ENCODE results near the gene IRF2BP1. TPM values are rescaled to one million over a fixed set of nuclear protein-coding genes. Genes with fewer than 3 reads are reported as not detected.

The IRF2BP1 gene
- polyA plus RNA-seq, 2 of the 4 experiments (the other 2 are of a cell fraction) = 10.9 to 23.1 TPM

DNA sequence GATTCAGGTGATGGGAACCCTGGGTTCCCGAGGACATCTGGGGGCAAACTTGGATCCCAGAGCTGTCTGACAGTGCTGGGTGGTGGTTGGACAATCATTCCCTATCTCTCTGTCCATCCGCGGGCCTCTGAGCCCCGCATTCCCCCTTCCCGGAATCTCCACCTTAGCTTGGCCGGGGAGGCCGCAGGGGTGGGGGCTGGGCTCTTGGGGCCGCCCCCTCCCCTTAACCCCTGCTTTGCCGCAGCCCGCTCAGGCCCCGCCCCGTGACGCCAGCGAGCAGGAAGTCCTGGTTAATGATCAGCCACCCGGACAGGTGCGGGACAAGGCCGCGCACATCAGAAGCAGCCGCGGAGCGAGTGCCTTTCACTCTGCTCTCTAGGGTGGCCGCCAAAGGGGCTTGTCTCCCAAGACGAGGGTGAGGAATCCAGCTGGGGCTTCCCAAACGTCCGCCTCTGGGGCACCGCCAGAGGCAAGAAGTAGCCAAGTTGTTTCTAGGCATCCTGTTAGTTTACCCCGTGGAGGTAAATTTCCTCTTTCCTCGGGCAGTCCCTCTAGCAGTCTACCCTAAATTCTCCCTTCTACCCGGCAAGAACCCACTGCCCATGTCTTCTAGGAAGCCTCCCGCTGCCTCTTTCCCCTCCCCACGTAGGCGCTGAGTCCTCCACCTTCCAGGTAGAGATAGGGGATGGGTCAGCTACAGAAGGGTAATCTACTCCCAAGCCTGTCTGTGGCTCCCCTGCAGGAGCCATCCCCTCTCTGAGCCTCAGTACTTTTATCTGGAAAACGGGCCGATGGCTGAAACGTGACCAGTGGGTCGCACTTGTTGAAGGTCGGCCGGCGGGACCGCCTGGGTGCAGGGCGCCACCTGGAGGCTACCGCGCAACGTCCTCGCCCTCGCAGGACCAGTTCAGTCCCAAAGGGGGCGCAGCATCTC, 3.0 kb downstream of the IRF2BP1 start (continued):
- TF ChIP-seq, protein P1, sequence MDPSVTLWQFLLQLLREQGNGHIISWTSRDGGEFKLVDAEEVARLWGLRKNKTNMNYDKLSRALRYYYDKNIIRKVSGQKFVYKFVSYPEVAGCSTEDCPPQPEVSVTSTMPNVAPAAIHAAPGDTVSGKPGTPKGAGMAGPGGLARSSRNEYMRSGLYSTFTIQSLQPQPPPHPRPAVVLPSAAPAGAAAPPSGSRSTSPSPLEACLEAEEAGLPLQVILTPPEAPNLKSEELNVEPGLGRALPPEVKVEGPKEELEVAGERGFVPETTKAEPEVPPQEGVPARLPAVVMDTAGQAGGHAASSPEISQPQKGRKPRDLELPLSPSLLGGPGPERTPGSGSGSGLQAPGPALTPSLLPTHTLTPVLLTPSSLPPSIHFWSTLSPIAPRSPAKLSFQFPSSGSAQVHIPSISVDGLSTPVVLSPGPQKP (IDR thresholded peaks at IDR 0.05; ENCODE audit: low read depth, low read length) = no peak
- TF ChIP-seq HDAC2 (IDR thresholded peaks at IDR 0.05) = peak; percentile 95
- TF ChIP-seq JUN (IDR thresholded peaks at IDR 0.05) = peak; percentile 71 to 89
- TF ChIP-seq NPAS2 (CRISPR knock-in tag; IDR thresholded peaks at IDR 0.05; ENCODE audit: borderline replicate concordance) = peak; percentile 94
- no peak for TF ChIP-seq CBX8 (IDR thresholded peaks at IDR 0.05)
- TF ChIP-seq RNF2 (IDR thresholded peaks at IDR 0.05; ENCODE audit: borderline replicate concordance, low read depth) = no peak
- TF ChIP-seq HOXB5 (CRISPR knock-in tag; IDR thresholded peaks at IDR 0.05) = peak; percentile 78; the same call in 1 of the 2 replicates
- no peak for TF ChIP-seq POLR2AphosphoS2 (conservative IDR thresholded peaks at IDR 0.05; ENCODE audit: low read length)
- no peak for TF ChIP-seq EHMT2 (IDR thresholded peaks at IDR 0.05; ENCODE audit: low read depth)
- no peak; a peak in 1 of 5 replicates for TF ChIP-seq EP300 (IDR thresholded peaks at IDR 0.05)
- TF ChIP-seq, protein P2, sequence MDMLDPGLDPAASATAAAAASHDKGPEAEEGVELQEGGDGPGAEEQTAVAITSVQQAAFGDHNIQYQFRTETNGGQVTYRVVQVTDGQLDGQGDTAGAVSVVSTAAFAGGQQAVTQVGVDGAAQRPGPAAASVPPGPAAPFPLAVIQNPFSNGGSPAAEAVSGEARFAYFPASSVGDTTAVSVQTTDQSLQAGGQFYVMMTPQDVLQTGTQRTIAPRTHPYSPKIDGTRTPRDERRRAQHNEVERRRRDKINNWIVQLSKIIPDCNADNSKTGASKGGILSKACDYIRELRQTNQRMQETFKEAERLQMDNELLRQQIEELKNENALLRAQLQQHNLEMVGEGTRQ (IDR thresholded peaks at IDR 0.05) = no peak
- TF ChIP-seq, protein P3, sequence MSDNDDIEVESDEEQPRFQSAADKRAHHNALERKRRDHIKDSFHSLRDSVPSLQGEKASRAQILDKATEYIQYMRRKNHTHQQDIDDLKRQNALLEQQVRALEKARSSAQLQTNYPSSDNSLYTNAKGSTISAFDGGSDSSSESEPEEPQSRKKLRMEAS (IDR thresholded peaks at IDR 0.05) = peak; percentile 90
- TF ChIP-seq SREBF2 (IDR thresholded peaks at IDR 0.05) = no peak
- peak; percentile 42; the same call in 1 of the 2 replicates for TF ChIP-seq PHF8 (IDR thresholded peaks at IDR 0.05; ENCODE audit: borderline replicate concordance, low read depth)
- no peak for TF ChIP-seq HEYL (CRISPR knock-in tag; IDR thresholded peaks at IDR 0.05)
- TF ChIP-seq FOSB (CRISPR knock-in tag; IDR thresholded peaks at IDR 0.05) = peak; percentile 82; the same call in 1 of the 2 replicates
- TF ChIP-seq TFCP2L1 (CRISPR knock-in tag; IDR thresholded peaks at IDR 0.05) = peak; percentile 92
- peak; percentile 61 for TF ChIP-seq POLR2A (IDR thresholded peaks at IDR 0.05; ENCODE audit: low read length)
- TF ChIP-seq, protein P4, sequence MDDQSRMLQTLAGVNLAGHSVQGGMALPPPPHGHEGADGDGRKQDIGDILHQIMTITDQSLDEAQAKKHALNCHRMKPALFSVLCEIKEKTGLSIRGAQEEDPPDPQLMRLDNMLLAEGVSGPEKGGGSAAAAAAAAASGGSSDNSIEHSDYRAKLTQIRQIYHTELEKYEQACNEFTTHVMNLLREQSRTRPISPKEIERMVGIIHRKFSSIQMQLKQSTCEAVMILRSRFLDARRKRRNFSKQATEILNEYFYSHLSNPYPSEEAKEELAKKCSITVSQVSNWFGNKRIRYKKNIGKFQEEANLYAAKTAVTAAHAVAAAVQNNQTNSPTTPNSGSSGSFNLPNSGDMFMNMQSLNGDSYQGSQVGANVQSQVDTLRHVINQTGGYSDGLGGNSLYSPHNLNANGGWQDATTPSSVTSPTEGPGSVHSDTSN (IDR thresholded peaks at IDR 0.05) = peak; percentile 61
- peak; percentile 98 for TF ChIP-seq CHD4 (IDR thresholded peaks at IDR 0.05; ENCODE audit: borderline replicate concordance)
- TF ChIP-seq, protein P5, sequence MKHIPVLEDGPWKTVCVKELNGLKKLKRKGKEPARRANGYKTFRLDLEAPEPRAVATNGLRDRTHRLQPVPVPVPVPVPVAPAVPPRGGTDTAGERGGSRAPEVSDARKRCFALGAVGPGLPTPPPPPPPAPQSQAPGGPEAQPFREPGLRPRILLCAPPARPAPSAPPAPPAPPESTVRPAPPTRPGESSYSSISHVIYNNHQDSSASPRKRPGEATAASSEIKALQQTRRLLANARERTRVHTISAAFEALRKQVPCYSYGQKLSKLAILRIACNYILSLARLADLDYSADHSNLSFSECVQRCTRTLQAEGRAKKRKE (CRISPR knock-in tag; IDR thresholded peaks at IDR 0.05; ENCODE audit: low read depth) = peak; percentile 86; the same call in 1 of the 2 replicates
- TF ChIP-seq EHF (CRISPR knock-in tag; IDR thresholded peaks at IDR 0.05) = 0 out of 2 replicates have a peak, but pooled peaks have one; percentile 58
- peak; percentile 30; the same call in 1 of the 2 replicates for TF ChIP-seq GATA3 (IDR thresholded peaks at IDR 0.05; ENCODE audit: borderline replicate concordance)
- TF ChIP-seq JUNB (IDR thresholded peaks at IDR 0.05) = no peak
- peak; percentile 93 for TF ChIP-seq ESRRA (IDR thresholded peaks at IDR 0.05; ENCODE audit: borderline replicate concordance, low read length)
- TF ChIP-seq RARB (CRISPR knock-in tag; IDR thresholded peaks at IDR 0.05) = no peak
- TF ChIP-seq SMC3 (IDR thresholded peaks at IDR 0.05) = peak; percentile 98
- no peak for TF ChIP-seq KDM5A (IDR thresholded peaks at IDR 0.05)
- TF ChIP-seq TP53 (CRISPR knock-in tag; IDR thresholded peaks at IDR 0.05) = peak; percentile 50; the same call in 1 of the 2 replicates
- TF ChIP-seq, protein P6, sequence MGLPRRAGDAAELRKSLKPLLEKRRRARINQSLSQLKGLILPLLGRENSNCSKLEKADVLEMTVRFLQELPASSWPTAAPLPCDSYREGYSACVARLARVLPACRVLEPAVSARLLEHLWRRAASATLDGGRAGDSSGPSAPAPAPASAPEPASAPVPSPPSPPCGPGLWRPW (IDR thresholded peaks at IDR 0.05) = no peak
- peak; percentile 99 for TF ChIP-seq KDM1A (IDR thresholded peaks at IDR 0.05; ENCODE audit: low read depth)
- TF ChIP-seq ZC3H11A (IDR thresholded peaks at IDR 0.05) = no peak
- TF ChIP-seq FOSL2 (IDR thresholded peaks at IDR 0.05) = no peak
- peak; percentile 20; the same call in 1 of the 2 replicates for TF ChIP-seq FOSL2 (CRISPR knock-in tag; IDR thresholded peaks at IDR 0.05)
- TF ChIP-seq ZNF302 (CRISPR knock-in tag; IDR thresholded peaks at IDR 0.05) = no peak
- TF ChIP-seq, protein P7, sequence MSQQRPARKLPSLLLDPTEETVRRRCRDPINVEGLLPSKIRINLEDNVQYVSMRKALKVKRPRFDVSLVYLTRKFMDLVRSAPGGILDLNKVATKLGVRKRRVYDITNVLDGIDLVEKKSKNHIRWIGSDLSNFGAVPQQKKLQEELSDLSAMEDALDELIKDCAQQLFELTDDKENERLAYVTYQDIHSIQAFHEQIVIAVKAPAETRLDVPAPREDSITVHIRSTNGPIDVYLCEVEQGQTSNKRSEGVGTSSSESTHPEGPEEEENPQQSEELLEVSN (IDR thresholded peaks at IDR 0.05; ENCODE audit: borderline replicate concordance, low read depth) = peak; percentile 67; the same call in 1 of the 2 replicates
- no peak for TF ChIP-seq MAZ (IDR thresholded peaks at IDR 0.05; ENCODE audit: borderline replicate concordance, low read depth, low read length)

Data from A549 (cell line).